Measurements from ENCODE around the gene REEP1. TPM values are rescaled to one million over a fixed set of nuclear protein-coding genes. Genes with fewer than 3 reads are reported as not detected.

Gene REEP1
- total RNA-seq, 4 donors from 2014 or later = 46.1 to 95.1 (median 74.9) TPM

- Histone ChIP-seq H3K4me1 (peaks cover 21 to 85% (median 68%) of the 10 kb centered on the region in 4 donors), H3K27me3 (no peaks in the 10 kb centered on the region), H3K4me3 (no peak overlapping the region), H3K27ac (replicated peaks in 1 of 4) (peak overlapping the region in 1 of 4 donors; percentile 45), H3K9me3 (no peaks in the 10 kb centered on the region), H3K36me3 (peaks cover 0 to 5% (median 0%) of the 10 kb centered on the region in 4 donors)
- DNase-seq (ENCODE audit: extremely low spot score) = no peak
- no peak for TF ChIP-seq CTCF (IDR thresholded peaks at IDR 0.05)
- TF ChIP-seq POLR2AphosphoS5 (IDR thresholded peaks at IDR 0.05) = no peak
- no peak for TF ChIP-seq EP300 (IDR thresholded peaks at IDR 0.05)
- TF ChIP-seq POLR2A (IDR thresholded peaks at IDR 0.05; ENCODE audit: low read depth) = no peak
- intact Hi-C loops (cut with DNase I) = no loop called here
- WGBS = 71% methylated on average over 5 of the region's 5 CpGs
These were observed 99.1 kb downstream of the REEP1 start for GRCh38 chr2:86238354-86238753.

DNA sequence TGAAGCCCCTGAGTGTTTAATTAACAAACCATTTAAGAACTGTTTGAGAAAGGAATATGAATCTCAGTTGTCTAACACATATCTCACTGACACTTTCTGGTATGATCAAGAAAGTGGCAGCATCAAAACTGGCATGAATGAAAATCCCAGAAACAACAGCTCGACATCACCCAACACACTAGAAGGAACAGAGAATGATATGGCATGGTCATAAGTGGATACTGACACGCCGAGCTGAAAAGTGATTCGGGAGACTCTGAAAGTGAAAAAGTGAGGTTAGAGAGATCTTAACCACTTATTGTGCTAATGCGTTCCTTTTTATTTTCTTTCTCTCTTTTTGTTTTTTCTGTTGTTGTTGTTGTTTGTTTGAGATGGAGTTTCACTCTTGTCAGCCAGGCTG, 100.3 kb downstream of the REEP1 start:
- peaks cover 21 to 87% (median 67%) of the 10 kb centered on the region in 4 donors for H3K4me1 ChIP-seq
- WGBS = 78% methylated on average over 5 of the region's 5 CpGs
- no peak for DNase-seq (ENCODE audit: extremely low spot score)
- H3K4me3 ChIP-seq = no peak overlapping the region
- H3K27ac ChIP-seq (replicated peaks in 1 of 4) = peak overlapping the region in 1 of 4 donors; percentile 45
- no peaks in the 10 kb centered on the region for H3K9me3 ChIP-seq
- peaks cover 0 to 6% (median 2%) of the 10 kb centered on the region in 4 donors for H3K36me3 ChIP-seq
- TF ChIP-seq CTCF (IDR thresholded peaks at IDR 0.05) = no peak
- no peak for TF ChIP-seq POLR2AphosphoS5 (IDR thresholded peaks at IDR 0.05)
- no peak for TF ChIP-seq POLR2A (IDR thresholded peaks at IDR 0.05; ENCODE audit: low read depth)
- no peak for TF ChIP-seq EP300 (IDR thresholded peaks at IDR 0.05)
- intact Hi-C loops (cut with DNase I) = no loop called here
- H3K27me3 ChIP-seq = no peaks in the 10 kb centered on the region

- intact Hi-C loops (cut with DNase I) = no loop called here
- DNase-seq (ENCODE audit: extremely low spot score) = no peak
- Histone ChIP-seq H3K4me1 (peaks cover 21 to 83% (median 56%) of the 10 kb centered on the region in 4 donors), H3K27ac (replicated peaks in 1 of 4) (peak overlapping the region; percentile 68 to 77 (median 74)), H3K4me3 (no peak overlapping the region), H3K9me3 (no peaks in the 10 kb centered on the region), H3K36me3 (peaks cover 0 to 14% (median 4%) of the 10 kb centered on the region in 4 donors), H3K27me3 (no peaks in the 10 kb centered on the region)
- WGBS = 78% methylated on average over 11 of the region's 12 CpGs
- no peak for TF ChIP-seq POLR2A (IDR thresholded peaks at IDR 0.05; ENCODE audit: low read depth)
- TF ChIP-seq POLR2AphosphoS5 (IDR thresholded peaks at IDR 0.05) = no peak
- no peak for TF ChIP-seq EP300 (IDR thresholded peaks at IDR 0.05)
- TF ChIP-seq CTCF (IDR thresholded peaks at IDR 0.05) = no peak
These were observed 102.0 kb downstream of the REEP1 start for GRCh38 chr2:86235196-86235980.

DNA sequence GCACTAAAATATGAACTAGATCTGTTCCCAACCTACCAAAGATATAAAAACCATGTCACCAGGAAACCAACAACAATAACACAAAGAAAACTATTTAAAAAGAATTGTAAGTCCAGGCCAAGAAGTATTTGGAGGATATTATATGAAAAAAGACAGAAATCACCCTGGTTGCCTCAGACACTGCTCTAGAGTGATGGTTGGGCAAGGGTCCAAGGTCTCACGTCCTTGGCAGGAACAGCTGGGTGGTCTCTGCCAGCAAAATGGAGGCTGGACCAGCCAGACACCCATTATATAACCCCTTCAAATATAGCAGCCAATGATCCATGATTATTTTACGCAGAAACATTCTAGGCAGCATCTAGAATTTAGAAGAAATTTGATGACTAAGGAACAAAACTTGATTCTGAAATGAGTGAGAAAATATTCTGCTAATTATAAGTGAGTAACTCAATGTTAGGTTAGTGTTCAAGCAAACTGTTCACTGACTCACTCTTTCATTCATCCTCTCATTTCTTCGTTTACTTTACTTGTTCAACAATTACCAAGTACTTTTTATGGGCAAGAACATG, 102.8 kb downstream of the REEP1 start:
- no peak overlapping the region for H3K4me3 ChIP-seq
- H3K36me3 ChIP-seq = peaks cover 0 to 14% (median 3%) of the 10 kb centered on the region in 4 donors
- TF ChIP-seq POLR2AphosphoS5 (IDR thresholded peaks at IDR 0.05) (peak; percentile 40 to 50), EP300 (IDR thresholded peaks at IDR 0.05) (no peak)
- WGBS = 40% methylated on average over 3 of the region's 3 CpGs
- no peak for DNase-seq (ENCODE audit: extremely low spot score)
- H3K4me1 ChIP-seq = peaks cover 21 to 75% (median 53%) of the 10 kb centered on the region in 4 donors
- no peaks in the 10 kb centered on the region for H3K9me3 ChIP-seq
- H3K27me3 ChIP-seq = no peaks in the 10 kb centered on the region
- H3K27ac ChIP-seq (replicated peaks in 1 of 4) = peak overlapping the region; percentile 68 to 77 (median 74)
- intact Hi-C loops (cut with DNase I) = no loop called here

- WGBS = 47% methylated on average over 4 of the region's 4 CpGs
- Histone ChIP-seq H3K27me3 (no peaks in the 10 kb centered on the region), H3K36me3 (peaks cover 0 to 19% (median 3%) of the 10 kb centered on the region in 4 donors), H3K27ac (replicated peaks in 1 of 4) (peak overlapping the region; percentile 68 to 77 (median 74)), H3K4me3 (no peak overlapping the region), H3K9me3 (no peaks in the 10 kb centered on the region), H3K4me1 (peaks cover 18 to 64% (median 44%) of the 10 kb centered on the region in 4 donors)
- no peak for DNase-seq (ENCODE audit: extremely low spot score)
- TF ChIP-seq EP300 (IDR thresholded peaks at IDR 0.05) = no peak
- TF ChIP-seq POLR2A (IDR thresholded peaks at IDR 0.05; ENCODE audit: low read depth) = no peak
- TF ChIP-seq POLR2AphosphoS5 (IDR thresholded peaks at IDR 0.05) = no peak
- TF ChIP-seq CTCF (IDR thresholded peaks at IDR 0.05) = no peak
- intact Hi-C loops (cut with DNase I) = no loop called here
These were observed 104.0 kb downstream of the REEP1 start for GRCh38 chr2:86233436-86233835.

Measured in esophagus muscularis mucosa (tissue), 4 donors.